GOT3 (cell line): Measurements from ENCODE around the gene HOXC10.

ENCODE experiments used
- DNase-seq: peaks from one replicate; lab custom pipeline; 2025; ENCODE audit warnings: mixed read lengths; lab: John Stamatoyannopoulos, UW

The HOXC10 gene

GRCh38 chr12:53950789-53951576 is 34.0 kb upstream of the HOXC10 start:
- no peak for DNase-seq

- no peak for DNase-seq
Observed at GRCh38 chr12:53951577-53952334, 33.2 kb upstream of the HOXC10 start.

GRCh38 chr12:53952335-53952694 is 32.6 kb upstream of the HOXC10 start:
- DNase-seq = no peak

DNA sequence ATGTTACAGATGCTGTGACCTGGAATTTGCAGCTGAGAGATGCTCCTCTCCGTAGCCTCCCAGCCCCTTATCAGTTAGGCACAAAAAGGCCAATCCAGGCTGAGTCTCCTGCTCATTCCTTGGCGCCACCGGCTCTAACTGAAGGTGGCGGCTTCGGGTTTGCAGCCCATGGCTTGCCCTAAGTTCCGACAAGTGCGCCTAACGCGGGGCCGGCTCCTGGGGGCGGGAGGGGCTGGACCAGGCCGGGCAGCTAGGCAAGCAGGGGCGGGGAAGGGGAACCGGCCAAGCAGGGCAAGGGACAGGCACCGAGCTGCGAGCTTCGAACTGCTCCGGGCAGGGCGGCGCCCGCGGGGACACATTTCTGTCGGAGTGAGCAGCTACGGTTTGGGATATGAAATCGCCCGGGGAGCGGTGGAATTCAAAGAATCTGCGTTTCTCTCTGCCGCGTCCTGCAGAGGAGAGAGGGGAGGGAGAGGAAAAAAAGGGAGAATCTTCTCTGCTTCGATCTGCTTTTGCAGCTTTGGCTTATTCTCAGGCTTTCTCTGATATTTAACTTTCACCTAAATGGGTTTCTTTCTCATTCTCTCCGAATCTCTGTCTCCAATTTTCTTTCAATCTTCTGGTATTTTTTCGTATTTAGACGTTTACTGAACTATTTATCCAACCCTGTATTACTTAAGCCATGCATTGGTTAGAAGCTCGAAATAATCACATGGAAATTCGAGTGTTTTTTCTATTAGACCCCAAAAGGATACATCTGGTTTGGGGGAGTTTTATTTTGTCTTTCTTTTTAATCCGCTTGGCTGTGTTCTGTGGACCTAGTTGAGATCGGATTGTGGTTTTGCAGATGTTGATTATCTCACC is 31.8 kb upstream of the HOXC10 start:
- no peak for DNase-seq

DNA sequence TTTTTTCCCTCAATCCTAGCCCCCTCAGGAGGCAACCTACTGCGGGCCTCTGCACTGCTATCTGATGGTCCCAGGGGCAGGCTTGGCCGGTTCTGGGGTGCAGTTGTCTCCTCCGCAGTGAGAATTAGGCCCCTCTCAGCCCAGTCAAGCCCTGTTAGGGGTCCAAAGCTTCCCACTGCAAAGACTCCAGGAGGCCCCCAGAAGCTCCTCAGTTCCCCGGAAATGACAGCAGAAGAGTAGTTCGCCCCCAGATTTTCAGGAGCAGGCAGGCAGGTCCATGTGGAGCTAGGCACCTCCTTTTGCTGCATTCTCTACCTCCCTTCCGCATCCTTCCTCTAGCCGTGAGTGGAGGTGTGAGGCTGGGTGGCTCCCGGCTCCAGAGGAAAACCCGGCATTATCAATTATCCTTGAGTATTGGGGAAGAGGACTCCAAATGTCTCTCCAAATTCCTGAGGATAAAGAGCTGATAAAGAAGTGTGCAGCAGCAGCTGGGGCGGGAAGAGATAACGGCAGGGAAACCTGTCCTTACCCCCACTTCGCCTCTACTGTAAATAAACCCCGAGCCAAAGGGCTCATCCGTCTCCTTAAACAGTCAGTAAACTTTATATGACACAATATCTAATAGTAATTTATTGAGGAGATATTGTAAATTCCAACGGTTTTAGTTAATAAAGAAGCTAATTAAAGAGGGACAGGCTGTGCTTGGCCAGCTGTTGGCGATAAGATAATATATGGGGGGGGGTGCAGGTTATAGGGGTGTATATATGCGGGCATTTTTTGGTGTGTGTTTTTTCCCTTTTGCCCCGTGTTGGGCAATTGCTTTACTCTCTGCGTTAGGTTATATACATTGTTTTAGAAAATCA is 30.9 kb upstream of the HOXC10 start:
- no peak for DNase-seq

DNA sequence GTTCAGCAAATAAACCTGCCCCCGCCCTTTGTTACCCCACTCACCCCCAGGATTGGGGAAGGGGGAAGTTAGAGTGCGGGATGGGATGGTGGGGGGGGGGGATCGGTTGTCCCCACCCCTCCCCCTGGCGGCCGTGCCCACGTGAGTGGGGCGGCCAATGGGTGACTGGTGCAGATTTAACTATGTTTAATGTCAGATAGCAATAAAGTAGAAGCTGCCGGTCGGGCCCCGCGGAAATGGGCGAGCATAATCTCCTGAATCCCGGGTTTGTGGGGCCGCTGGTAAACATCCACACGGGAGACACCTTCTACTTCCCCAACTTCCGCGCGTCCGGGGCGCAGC is 30.3 kb upstream of the HOXC10 start, which contains the start of gene HOXC12:
TSS of gene HOXC12 (plus strand) at position 210 of the 342 bp plus-strand sequence. CDS start at position 237, 27 bp downstream.
- DNase-seq = no peak

DNA sequence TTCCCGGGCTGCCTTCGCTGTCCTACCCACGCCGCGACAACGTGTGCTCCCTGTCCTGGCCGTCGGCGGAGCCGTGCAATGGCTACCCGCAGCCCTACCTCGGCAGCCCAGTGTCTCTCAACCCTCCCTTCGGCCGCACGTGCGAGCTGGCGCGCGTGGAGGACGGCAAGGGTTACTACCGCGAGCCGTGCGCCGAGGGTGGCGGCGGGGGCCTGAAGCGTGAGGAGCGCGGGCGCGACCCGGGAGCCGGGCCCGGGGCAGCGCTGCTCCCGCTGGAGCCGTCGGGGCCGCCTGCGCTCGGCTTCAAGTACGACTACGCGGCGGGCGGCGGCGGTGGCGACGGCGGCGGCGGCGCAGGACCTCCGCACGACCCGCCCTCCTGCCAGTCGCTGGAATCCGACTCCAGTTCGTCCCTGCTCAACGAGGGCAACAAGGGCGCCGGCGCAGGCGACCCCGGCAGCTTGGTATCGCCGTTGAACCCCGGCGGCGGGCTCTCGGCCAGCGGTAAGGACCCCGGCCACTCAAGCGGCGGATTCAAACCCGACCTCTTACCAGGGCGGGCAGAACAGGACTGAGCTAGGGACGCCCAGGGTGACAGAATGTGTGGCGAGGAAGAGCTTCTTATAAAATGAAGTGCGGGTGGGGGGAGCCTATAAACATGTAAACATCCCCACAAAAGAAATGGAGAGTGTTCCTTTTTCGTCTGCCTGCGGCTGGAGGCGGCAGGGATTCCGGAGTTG is 29.7 kb upstream of the HOXC10 start:
- DNase-seq = no peak

- no peak for DNase-seq
Observed at GRCh38 chr12:53955776-53956250, 29.1 kb upstream of the HOXC10 start.

- no peak for DNase-seq
Observed at GRCh38 chr12:53956251-53956887, 28.6 kb upstream of the HOXC10 start.

GRCh38 chr12:53956914-53957536 is 27.9 kb upstream of the HOXC10 start:
- no peak for DNase-seq

DNA sequence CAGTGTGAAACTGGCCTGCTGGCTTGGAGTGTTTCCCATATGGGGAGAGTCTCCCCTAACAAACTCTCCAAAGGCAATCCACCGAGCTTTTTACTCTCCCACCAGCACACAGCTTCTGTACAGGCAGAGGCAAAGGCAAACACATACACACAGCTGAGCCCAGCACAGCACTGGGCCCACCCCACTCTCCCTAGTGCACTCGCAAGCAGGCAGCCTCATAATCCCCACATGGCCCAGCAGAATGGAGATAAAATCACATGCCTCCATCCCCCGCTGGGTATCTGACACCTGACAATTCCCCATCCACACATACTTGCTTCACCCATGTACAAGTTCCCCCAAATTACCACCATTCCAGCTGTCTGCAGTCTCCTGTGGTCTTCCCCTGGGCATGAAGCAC is 26.8 kb upstream of the HOXC10 start:
- DNase-seq = no peak

DNA sequence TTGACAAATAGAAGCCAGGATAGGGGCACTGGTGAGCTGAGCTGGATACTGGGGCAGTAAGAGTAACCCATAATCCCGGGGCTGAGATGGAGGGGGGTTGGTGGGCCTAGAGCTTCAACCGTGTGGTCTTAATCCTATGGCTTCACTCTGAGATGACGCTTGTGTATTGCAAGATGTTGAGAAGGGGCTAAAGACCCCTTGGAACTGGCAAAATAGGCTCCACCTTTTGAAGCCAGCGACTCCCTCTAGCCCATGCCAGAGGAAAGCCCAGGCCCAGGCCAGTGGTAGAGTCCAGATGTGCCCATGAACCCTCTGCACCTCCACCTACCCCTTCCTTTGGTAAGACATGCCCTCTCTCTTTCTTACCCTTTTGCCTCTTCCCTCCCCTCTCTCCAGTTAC is 25.6 kb upstream of the HOXC10 start:
- DNase-seq = no peak

- no peak for DNase-seq
Observed at GRCh38 chr12:53960187-53961024, 24.5 kb upstream of the HOXC10 start.

DNA sequence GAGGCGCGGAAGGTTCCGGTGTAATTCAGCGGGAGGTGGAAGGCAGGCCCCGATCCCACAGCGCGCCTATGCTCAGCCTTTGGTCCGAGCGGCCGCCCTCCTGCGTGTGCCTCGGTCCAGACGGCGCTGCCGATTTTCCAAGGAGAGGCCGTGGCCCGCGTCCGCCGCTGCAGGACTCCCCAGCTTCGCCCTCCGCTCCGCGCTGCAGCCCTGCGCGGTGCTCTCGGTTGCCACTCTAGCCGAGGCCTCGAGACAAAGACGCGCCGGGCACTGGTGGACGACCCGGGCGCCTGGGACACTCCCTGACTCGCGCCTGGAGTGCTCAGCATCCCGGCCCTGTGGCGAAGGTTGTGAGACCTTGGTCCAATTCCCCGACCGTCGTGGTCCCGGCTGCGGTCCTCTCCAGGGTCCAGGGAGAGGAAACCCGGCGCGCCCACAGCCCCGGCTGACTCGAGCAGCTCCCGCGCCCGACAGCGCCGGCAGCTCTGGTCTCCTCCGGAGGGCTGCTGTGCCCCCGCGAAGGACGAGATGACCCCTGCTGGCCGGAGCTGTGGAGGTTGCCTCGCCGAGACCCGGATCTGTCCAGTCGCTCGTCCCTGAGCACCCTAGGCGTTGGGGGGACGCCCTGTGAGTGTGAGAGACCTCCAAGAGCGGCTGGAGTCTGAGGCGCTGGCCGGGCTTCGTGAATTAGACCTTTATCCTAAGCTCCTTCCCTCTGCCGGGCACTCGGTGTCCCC is 23.8 kb upstream of the HOXC10 start:
- no peak for DNase-seq

DNA sequence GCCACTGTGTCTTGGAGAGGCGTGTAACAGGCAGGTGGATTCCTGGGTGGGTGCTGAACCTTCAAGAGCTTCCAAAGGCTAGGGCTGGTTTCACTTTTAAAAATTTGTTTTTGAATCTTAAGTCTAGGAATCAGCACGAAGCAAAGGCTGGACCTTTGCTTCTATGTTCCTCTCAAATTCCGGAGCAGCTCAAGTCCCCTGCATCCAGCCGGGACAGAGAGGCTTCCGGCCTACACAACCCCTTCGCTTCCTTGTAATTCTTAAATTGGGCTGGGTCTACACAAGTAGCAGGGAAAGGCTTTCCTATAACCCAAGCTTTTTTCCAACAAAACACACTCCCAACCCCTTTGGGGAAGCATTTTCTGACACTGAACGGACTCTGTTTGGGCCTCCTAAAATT is 21.9 kb upstream of the HOXC10 start:
- DNase-seq = no peak

DNA sequence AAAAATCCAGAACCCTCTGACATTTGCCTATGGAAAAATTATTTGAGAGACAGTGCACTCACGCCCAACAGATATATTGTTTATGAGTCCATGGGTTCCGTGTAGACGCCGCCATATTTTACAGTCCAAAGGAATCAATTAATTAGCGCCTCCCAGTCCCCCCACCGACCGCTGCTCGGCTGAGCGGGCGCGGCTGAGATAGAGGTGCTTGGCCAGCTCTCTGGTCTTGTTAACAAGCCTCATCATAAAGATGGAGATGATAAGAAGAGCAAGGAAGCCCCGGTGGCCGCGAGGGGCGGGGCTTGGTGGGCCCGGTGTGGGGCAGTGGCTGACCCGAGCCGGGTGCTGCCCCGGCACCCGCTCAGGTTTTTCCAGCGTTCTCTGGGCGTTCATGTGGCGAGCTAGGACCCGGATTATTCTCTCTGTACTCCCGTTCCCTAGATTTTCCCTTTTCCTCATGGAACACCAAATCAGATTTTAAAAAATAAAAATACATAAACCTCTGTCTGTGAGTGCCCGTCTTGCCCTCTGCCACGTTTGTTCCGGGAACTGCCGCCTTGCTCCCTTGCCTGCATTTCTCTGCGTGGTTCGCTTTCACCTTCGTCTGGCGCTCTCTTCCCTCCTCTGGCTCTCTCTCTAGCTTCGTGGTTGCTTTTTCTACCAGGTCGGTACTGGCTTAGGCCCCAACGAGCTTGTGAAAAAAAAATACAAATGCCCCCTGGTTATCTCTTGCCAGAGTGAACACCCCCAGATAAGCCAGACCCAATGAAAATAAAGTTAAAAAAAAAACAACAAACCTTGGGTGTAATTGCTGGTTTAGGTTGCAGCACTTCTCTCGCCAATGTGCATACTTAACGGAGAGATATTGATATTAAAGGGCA is 21.3 kb upstream of the HOXC10 start:
- DNase-seq = no peak

DNA sequence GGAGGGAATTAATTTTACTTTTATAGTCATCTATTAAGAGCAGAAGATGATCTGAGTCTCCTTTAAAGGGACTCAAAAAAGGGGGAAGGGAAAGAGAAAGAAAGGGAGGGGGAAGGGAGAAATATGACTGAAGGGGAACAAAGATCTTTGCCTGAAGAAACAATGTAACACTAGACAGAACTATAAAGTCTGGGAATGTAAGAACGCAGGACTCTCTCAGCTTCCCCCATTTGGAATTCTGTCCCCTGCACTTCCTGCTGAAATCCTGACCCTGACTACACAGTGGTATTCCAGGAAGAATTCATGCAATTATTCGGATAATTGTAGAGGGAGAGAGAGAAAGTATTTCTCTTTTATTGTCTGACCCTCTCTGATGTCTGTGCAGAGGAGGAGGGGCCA is 20.6 kb upstream of the HOXC10 start:
- no peak for DNase-seq
